HepG2 (cell line): ENCODE results near the gene KLB. TPM values are rescaled to one million over a fixed set of nuclear protein-coding genes. Genes with fewer than 3 reads are reported as not detected.

Experiments used
- CHD4 ChIP-seq: fragments of 200-600 bp; sonication (generic); IDR thresholded peaks from 2 replicates; pipeline ENCODE4 v1.7.0; 2017; ENCODE audit warnings: mild to moderate bottlenecking, low read length, borderline replicate concordance
- MTF2 ChIP-seq: sonication (generic); formaldehyde crosslinking; IDR thresholded peaks from 2 replicates; pipeline ENCODE4 v1.5.0; 2020; ENCODE audit warnings: missing genetic modification reagents, borderline replicate concordance
- NCOA5 ChIP-seq: sonication (generic); formaldehyde crosslinking; IDR thresholded peaks from 2 replicates; pipeline ENCODE4 v1.4.0; 2020; ENCODE audit warnings: missing genetic modification reagents
- PITX1 ChIP-seq: sonication (generic); formaldehyde crosslinking; IDR thresholded peaks from 2 replicates; pipeline ENCODE4 v1.5.1; 2020; ENCODE audit warnings: mild to moderate bottlenecking, missing genetic modification reagents
- RAD21 ChIP-seq: fragments of 450-650 bp; formaldehyde crosslinking; IDR thresholded peaks from 2 replicates; pipeline ENCODE4 v1.5.0; 2020; ENCODE audit warnings: mild to moderate bottlenecking
- SAP130 ChIP-seq: IDR thresholded peaks from 2 replicates; pipeline ENCODE4 v1.6.1; 2016; ENCODE audit warnings: low read depth
- SMAD1 ChIP-seq: sonication (generic); formaldehyde crosslinking; IDR thresholded peaks from 2 replicates; pipeline ENCODE4 v1.4.0; 2020; ENCODE audit warnings: missing genetic modification reagents, low read depth, mild to moderate bottlenecking, borderline replicate concordance
- SMAD3 ChIP-seq: sonication (generic); formaldehyde crosslinking; IDR thresholded peaks from 2 replicates; pipeline ENCODE4 v1.4.0; 2020; ENCODE audit warnings: missing genetic modification reagents
- TARDBP ChIP-seq: sonication (generic); formaldehyde crosslinking; IDR thresholded peaks from 2 replicates; pipeline ENCODE4 v1.8.0; 2022; ENCODE audit warnings: mild to moderate bottlenecking, missing genetic modification reagents
- ZFP41 ChIP-seq: sonication (generic); formaldehyde crosslinking; IDR thresholded peaks from 2 replicates; pipeline ENCODE4 v1.4.0; 2020; ENCODE audit warnings: mild to moderate bottlenecking, missing genetic modification reagents, borderline replicate concordance
- ZFP62 ChIP-seq: sonication (generic); formaldehyde crosslinking; IDR thresholded peaks from 2 replicates; pipeline ENCODE4 v1.4.0; 2020; ENCODE audit warnings: missing genetic modification reagents
- ZFY ChIP-seq: sonication (generic); formaldehyde crosslinking; IDR thresholded peaks from 2 replicates; pipeline ENCODE4 v1.4.0; 2020; ENCODE audit warnings: missing genetic modification reagents
- ZNF225 ChIP-seq: sonication (generic); formaldehyde crosslinking; IDR thresholded peaks from 2 replicates; pipeline ENCODE4 v1.4.0; 2020; ENCODE audit warnings: mild to moderate bottlenecking, missing genetic modification reagents
- ZNF337 ChIP-seq: sonication (generic); formaldehyde crosslinking; IDR thresholded peaks from 2 replicates; pipeline ENCODE4 v1.5.1; 2020; ENCODE audit warnings: missing genetic modification reagents, low read depth, mild to moderate bottlenecking, borderline replicate concordance
- ZNF367 ChIP-seq: sonication (generic); formaldehyde crosslinking; IDR thresholded peaks from 2 replicates; pipeline ENCODE4 v1.4.0; 2020; ENCODE audit warnings: missing genetic modification reagents, borderline replicate concordance
- ZNF451 ChIP-seq: sonication (generic); formaldehyde crosslinking; IDR thresholded peaks from 2 replicates; pipeline ENCODE4 v1.5.0; 2020; ENCODE audit warnings: mild to moderate bottlenecking, missing genetic modification reagents
- ZNF614 ChIP-seq: IDR thresholded peaks from 2 replicates; pipeline ENCODE4 v1.6.1; 2018; ENCODE audit warnings: missing biosample characterization, missing genetic modification reagents, inconsistent platforms, borderline replicate concordance
- polyA plus RNA-seq, 8 experiments: library from polyadenylated mRNA; depleted of rRNA in 3 of 8; stranded (reverse) in 7 of 8; unstranded in 1 of 8; fragments of >200 nt; fragmentation: Illumina TruSeq in 4 of 8; extraction: Trizol in 4 of 8; gene quantifications; 2 replicates each; pipeline versions ENCODE4 v1.2.1 to v1.2.3, GENCODE V29; 2011 to 2016; ENCODE audit warnings: low read depth in 4 of 8, missing spikeins in 1 of 8, mixed read lengths in 1 of 8; ENCODE audit not compliant: insufficient read depth in 1 of 8
- total RNA-seq, 5 experiments: library from RNA; depleted of rRNA; stranded (reverse); fragments of >200 nt; fragmentation: Illumina TruSeq; extraction: Trizol; gene quantifications; 2 replicates each; pipeline ENCODE4 v1.2.3, GENCODE V29; 2016; ENCODE audit warnings: low read depth in 1 of 5
- TF ChIP-seq, protein P1 (sequence below): sonication (generic); formaldehyde crosslinking; IDR thresholded peaks from 2 replicates; pipeline ENCODE4 v1.4.0; 2020; ENCODE audit warnings: missing genetic modification reagents
- TF ChIP-seq, protein P2 (sequence below): sonication (generic); formaldehyde crosslinking; IDR thresholded peaks from 2 replicates; pipeline ENCODE4; 2020; ENCODE audit warnings: missing genetic modification reagents, mild to moderate bottlenecking, borderline replicate concordance
- TF ChIP-seq, protein P3 (sequence below): sonication (generic); formaldehyde crosslinking; IDR thresholded peaks from 2 replicates; pipeline ENCODE4 v1.4.0; 2020; ENCODE audit warnings: missing genetic modification reagents, borderline replicate concordance
- TF ChIP-seq, protein P4 (sequence below): sonication (generic); formaldehyde crosslinking; IDR thresholded peaks from 2 replicates; pipeline ENCODE4 v1.4.0; 2020; ENCODE audit warnings: missing genetic modification reagents
- TF ChIP-seq, protein P5 (sequence below): sonication (generic); formaldehyde crosslinking; IDR thresholded peaks from 2 replicates; pipeline ENCODE4 v1.4.0; 2020; ENCODE audit warnings: missing genetic modification reagents; ENCODE audit errors: not compliant biosample characterization
- TF ChIP-seq, protein P6 (sequence below): sonication (generic); formaldehyde crosslinking; IDR thresholded peaks from 2 replicates; pipeline ENCODE4 v1.4.0; 2020; ENCODE audit warnings: missing genetic modification reagents

Gene KLB
- total and polyA plus RNA-seq, 2 of the 13 experiments (the other 11 are each of a cell fraction or from before 2014, with no cell fraction given): 25.3 to 82.0 TPM

DNA sequence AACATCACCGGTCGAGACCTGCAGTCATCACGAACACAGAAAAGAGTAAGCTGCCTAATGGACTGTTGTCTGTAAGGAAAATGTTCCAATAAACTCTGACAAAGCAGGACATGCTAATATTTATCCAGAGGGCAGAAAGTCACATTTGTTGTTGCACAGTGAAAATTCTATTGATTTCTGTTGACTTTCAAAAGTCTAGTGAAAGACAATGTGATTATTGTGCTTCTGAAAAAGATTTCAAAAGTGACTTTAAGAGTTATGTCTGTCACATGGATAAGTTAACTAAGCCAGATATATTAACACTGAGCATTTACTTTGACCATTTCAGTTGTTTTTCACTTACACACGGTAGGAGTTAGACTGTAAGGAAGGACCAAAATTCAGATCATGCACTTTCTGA lies 31.3 kb upstream of the KLB start (continued):
- TF ChIP-seq SMAD3 (CRISPR knock-in tag) (peak; percentile 57; the same call in 1 of the 2 replicates), SAP130 (CRISPR knock-in tag) (peak; percentile 86), ZNF367 (CRISPR knock-in tag) (no peak), ZFY (CRISPR knock-in tag) (no peak), NCOA5 (CRISPR knock-in tag) (no peak), PITX1 (no peak), SMAD1 (no peak), RAD21 (CRISPR knock-in tag) (no peak), CHD4 (no peak), ZNF337 (CRISPR knock-in tag) (no peak), ZFP62 (CRISPR knock-in tag) (no peak), ZFP41 (CRISPR knock-in tag) (no peak), ZNF614 (CRISPR knock-in tag) (0 out of 2 replicates have a peak, but pooled peaks have one; percentile 27), TARDBP (peak; percentile 47; the same call in 1 of the 2 replicates), ZNF225 (CRISPR knock-in tag) (no peak), MTF2 (CRISPR knock-in tag) (no peak), ZNF451 (CRISPR knock-in tag) (no peak)
- TF ChIP-seq, protein P1, sequence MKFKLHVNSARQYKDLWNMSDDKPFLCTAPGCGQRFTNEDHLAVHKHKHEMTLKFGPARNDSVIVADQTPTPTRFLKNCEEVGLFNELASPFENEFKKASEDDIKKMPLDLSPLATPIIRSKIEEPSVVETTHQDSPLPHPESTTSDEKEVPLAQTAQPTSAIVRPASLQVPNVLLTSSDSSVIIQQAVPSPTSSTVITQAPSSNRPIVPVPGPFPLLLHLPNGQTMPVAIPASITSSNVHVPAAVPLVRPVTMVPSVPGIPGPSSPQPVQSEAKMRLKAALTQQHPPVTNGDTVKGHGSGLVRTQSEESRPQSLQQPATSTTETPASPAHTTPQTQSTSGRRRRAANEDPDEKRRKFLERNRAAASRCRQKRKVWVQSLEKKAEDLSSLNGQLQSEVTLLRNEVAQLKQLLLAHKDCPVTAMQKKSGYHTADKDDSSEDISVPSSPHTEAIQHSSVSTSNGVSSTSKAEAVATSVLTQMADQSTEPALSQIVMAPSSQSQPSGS (CRISPR knock-in tag): peak; percentile 47; the same call in 1 of the 2 replicates
- TF ChIP-seq, protein P2, sequence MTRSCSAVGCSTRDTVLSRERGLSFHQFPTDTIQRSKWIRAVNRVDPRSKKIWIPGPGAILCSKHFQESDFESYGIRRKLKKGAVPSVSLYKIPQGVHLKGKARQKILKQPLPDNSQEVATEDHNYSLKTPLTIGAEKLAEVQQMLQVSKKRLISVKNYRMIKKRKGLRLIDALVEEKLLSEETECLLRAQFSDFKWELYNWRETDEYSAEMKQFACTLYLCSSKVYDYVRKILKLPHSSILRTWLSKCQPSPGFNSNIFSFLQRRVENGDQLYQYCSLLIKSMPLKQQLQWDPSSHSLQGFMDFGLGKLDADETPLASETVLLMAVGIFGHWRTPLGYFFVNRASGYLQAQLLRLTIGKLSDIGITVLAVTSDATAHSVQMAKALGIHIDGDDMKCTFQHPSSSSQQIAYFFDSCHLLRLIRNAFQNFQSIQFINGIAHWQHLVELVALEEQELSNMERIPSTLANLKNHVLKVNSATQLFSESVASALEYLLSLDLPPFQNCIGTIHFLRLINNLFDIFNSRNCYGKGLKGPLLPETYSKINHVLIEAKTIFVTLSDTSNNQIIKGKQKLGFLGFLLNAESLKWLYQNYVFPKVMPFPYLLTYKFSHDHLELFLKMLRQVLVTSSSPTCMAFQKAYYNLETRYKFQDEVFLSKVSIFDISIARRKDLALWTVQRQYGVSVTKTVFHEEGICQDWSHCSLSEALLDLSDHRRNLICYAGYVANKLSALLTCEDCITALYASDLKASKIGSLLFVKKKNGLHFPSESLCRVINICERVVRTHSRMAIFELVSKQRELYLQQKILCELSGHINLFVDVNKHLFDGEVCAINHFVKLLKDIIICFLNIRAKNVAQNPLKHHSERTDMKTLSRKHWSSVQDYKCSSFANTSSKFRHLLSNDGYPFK (CRISPR knock-in tag): no peak
- TF ChIP-seq, protein P3, sequence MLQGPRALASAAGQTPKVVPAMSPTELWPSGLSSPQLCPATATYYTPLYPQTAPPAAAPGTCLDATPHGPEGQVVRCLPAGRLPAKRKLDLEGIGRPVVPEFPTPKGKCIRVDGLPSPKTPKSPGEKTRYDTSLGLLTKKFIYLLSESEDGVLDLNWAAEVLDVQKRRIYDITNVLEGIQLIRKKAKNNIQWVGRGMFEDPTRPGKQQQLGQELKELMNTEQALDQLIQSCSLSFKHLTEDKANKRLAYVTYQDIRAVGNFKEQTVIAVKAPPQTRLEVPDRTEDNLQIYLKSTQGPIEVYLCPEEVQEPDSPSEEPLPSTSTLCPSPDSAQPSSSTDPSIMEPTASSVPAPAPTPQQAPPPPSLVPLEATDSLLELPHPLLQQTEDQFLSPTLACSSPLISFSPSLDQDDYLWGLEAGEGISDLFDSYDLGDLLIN (CRISPR knock-in tag): no peak
- TF ChIP-seq, protein P4, sequence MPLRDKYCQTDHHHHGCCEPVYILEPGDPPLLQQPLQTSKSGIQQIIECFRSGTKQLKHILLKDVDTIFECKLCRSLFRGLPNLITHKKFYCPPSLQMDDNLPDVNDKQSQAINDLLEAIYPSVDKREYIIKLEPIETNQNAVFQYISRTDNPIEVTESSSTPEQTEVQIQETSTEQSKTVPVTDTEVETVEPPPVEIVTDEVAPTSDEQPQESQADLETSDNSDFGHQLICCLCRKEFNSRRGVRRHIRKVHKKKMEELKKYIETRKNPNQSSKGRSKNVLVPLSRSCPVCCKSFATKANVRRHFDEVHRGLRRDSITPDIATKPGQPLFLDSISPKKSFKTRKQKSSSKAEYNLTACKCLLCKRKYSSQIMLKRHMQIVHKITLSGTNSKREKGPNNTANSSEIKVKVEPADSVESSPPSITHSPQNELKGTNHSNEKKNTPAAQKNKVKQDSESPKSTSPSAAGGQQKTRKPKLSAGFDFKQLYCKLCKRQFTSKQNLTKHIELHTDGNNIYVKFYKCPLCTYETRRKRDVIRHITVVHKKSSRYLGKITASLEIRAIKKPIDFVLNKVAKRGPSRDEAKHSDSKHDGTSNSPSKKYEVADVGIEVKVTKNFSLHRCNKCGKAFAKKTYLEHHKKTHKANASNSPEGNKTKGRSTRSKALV (CRISPR knock-in tag): no peak
- TF ChIP-seq, protein P5, sequence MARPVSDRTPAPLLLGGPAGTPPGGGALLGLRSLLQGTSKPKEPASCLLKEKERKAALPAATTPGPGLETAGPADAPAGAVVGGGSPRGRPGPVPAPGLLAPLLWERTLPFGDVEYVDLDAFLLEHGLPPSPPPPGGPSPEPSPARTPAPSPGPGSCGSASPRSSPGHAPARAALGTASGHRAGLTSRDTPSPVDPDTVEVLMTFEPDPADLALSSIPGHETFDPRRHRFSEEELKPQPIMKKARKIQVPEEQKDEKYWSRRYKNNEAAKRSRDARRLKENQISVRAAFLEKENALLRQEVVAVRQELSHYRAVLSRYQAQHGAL (CRISPR knock-in tag): no peak
- TF ChIP-seq, protein P6, sequence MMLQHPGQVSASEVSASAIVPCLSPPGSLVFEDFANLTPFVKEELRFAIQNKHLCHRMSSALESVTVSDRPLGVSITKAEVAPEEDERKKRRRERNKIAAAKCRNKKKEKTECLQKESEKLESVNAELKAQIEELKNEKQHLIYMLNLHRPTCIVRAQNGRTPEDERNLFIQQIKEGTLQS: no peak
